ENCODE results near the gene KRTCAP3.
A peak's percentile ranks its signal among the peaks of the same experiment; 100 is the strongest.

The KRTCAP3 gene

GRCh38 chr2:27441958-27442919 is at the start of gene KRTCAP3:
Gene KRTCAP3, plus strand, starts transcription at chr2:27442381. Its CDS starts 32 bp downstream, at chr2:27442413.
- in situ Hi-C loops (cut with HindIII; ENCODE audit: low sequenced_read_pairs) = no loop called here
- DNase-seq (ENCODE audit: low read depth, low spot score) = no peak
- no peak within 1 kb of the TSS for H3K4me3 ChIP-seq (ENCODE audit: low read depth, low read length)

GRCh38 chr2:27393225-27393624 is 49.0 kb upstream of the KRTCAP3 start:
- DNase-seq (ENCODE audit: low read depth, low spot score) = no peak
- no peak for TF ChIP-seq CTCF (IDR thresholded peaks at IDR 0.05; ENCODE audit: low read depth, low read length)
- in situ Hi-C loops (cut with HindIII; ENCODE audit: low sequenced_read_pairs) = no loop called here
- H3K4me3 ChIP-seq (ENCODE audit: low read depth, low read length) = no peak overlapping the region

More at GRCh38 chr2:27441958-27442919, at the start of gene KRTCAP3:
- TF ChIP-seq CTCF (IDR thresholded peaks at IDR 0.05; ENCODE audit: low read depth, low read length) = no peak

DNA sequence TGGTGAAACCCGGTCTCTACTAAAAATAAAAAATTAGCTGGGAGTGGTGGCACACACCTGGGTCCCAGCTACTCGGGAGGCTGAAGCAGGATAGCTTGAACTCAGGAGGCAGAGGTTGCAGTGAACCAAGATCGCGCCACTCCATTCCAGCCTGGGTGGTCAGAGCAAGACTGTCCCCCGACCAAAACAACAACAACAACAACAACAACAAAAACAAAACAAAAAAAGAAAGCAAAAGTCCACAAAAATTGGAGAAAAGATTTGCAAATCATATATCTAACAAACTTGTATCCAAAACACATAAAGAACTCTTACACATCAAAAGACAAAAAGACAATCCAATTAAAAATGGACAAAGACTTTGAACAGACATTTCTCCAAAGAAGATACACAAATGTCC is 43.2 kb upstream of the KRTCAP3 start:
- H3K4me3 ChIP-seq (ENCODE audit: low read depth, low read length) = no peak overlapping the region
- DNase-seq (ENCODE audit: low read depth, low spot score) = no peak
- in situ Hi-C loops (cut with HindIII; ENCODE audit: low sequenced_read_pairs) = no loop called here
- no peak for TF ChIP-seq CTCF (IDR thresholded peaks at IDR 0.05; ENCODE audit: low read depth, low read length)

GRCh38 chr2:27400348-27401135 is 41.6 kb upstream of the KRTCAP3 start:
- DNase-seq (ENCODE audit: low read depth, low spot score) = peak; percentile 59
- TF ChIP-seq CTCF (IDR thresholded peaks at IDR 0.05; ENCODE audit: low read depth, low read length) = no peak
- no peak overlapping the region for H3K4me3 ChIP-seq (ENCODE audit: low read depth, low read length)
- in situ Hi-C loops (cut with HindIII; ENCODE audit: low sequenced_read_pairs) = no loop called here

DNA sequence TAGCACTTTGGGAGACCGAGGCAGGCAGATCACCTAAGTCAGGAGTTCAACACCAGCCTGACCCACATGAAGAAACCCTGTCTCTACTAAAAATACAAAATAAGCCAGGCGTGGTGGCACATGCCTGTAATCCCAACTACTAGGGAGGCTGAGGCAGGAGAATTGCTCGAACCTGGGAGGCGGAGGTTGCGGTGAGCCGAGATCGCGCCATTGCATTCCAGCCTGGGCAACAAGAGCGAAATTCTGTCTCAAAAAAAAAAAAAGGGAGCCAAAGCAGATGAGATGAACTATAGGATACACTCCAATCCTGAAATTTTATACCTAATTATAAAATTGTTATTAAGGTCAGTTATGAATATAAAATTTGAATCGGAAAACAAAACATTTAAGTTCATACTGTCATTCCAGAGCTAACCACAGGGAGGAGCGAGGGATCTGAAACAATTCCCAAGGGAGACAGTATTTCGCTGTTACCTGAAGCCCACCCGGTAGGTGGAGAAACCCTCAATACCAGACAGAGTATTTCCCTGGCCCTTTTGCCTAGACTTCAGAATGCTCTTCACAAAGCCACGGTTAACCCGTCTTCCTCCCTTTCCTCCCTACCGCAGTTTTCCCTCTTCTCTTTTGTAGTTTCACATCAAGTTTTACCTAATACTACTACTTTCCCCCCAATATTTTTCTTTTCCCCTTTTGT is 34.2 kb upstream of the KRTCAP3 start:
- TF ChIP-seq CTCF (IDR thresholded peaks at IDR 0.05; ENCODE audit: low read depth, low read length) = peak; percentile 59
- peak overlapping the region; percentile 64 for H3K4me3 ChIP-seq (ENCODE audit: low read depth, low read length)
- in situ Hi-C loops (cut with HindIII; ENCODE audit: low sequenced_read_pairs) = no loop called here
- peak; percentile 54 for DNase-seq (ENCODE audit: low read depth, low spot score)
